RWPE2 (cell line): ENCODE data around the gene JTB.

Experiments
- ATAC-seq: fragments of 200-7000 bp; cut with Tn5 transposase; 3 replicates; pipeline ENCODE4 v1.9.1; 2021; ENCODE audit warnings: low read depth
- DNase-seq: peaks from one replicate; pipeline ENCODE4 v3.0.0-alpha.2; 2020; ENCODE audit warnings: low spot score
- H3K27ac ChIP-seq: fragments of 450-650 bp; 2 replicates; pipeline ENCODE4 v1.5.1; 2017; ENCODE audit warnings: mild to moderate bottlenecking; ENCODE audit not compliant: poor library complexity, severe bottlenecking
- H3K27me3 ChIP-seq: fragments of 250-450 bp; sonication (Bioruptor Pico); 2 replicates; pipeline ENCODE4 v1.5.1; 2021; ENCODE audit warnings: mild to moderate bottlenecking, moderate library complexity; ENCODE audit not compliant: insufficient read depth, poor library complexity, severe bottlenecking
- H3K36me3 ChIP-seq: fragments of 250-450 bp; sonication (Bioruptor Pico); 2 replicates; pipeline ENCODE4 v1.5.1; 2020; ENCODE audit warnings: low read depth, mild to moderate bottlenecking, moderate library complexity
- H3K4me1 ChIP-seq: fragments of 250-450 bp; sonication (Bioruptor Pico); 2 replicates; pipeline ENCODE4 v1.5.1; 2021; ENCODE audit warnings: mild to moderate bottlenecking, moderate library complexity; ENCODE audit not compliant: insufficient read depth, poor library complexity, severe bottlenecking
- H3K4me3 ChIP-seq: fragments of 250-450 bp; sonication (Bioruptor Pico); 2 replicates; pipeline ENCODE4 v1.5.1; 2021; ENCODE audit warnings: mild to moderate bottlenecking, moderate library complexity; ENCODE audit not compliant: severe bottlenecking
- H3K9me3 ChIP-seq: fragments of 250-450 bp; sonication (Bioruptor Pico); 2 replicates; pipeline ENCODE4 v1.5.1; 2021; ENCODE audit warnings: mild to moderate bottlenecking, moderate library complexity; ENCODE audit not compliant: severe bottlenecking
- CTCF ChIP-seq: fragments of 450-650 bp; IDR thresholded peaks from one replicate; pipeline ENCODE4 v1.5.1; 2017; ENCODE audit warnings: mild to moderate bottlenecking, moderate library complexity; ENCODE audit not compliant: poor library complexity, severe bottlenecking

JTB gene

GRCh38 chr1:153944005-153944826 lies 33.3 kb downstream of the JTB start:
- no peak overlapping the region for H3K27ac ChIP-seq

GRCh38 chr1:153942766-153943549 lies 34.5 kb downstream of the JTB start:
- no peak for ATAC-seq

More at GRCh38 chr1:153944005-153944826, 33.3 kb downstream of the JTB start:
- no peak for ATAC-seq
- peaks cover 48% of the 10 kb centered on the region for H3K36me3 ChIP-seq
- H3K27me3 ChIP-seq, result no peaks in the 10 kb centered on the region
- no peaks in the 10 kb centered on the region for H3K4me1 ChIP-seq
- no peak for TF ChIP-seq CTCF
- no peaks in the 10 kb centered on the region for H3K9me3 ChIP-seq
- no peak overlapping the region for H3K4me3 ChIP-seq
- DNase-seq, result no peak

GRCh38 chr1:153941826-153942725 lies 35.4 kb downstream of the JTB start:
- H3K27me3 ChIP-seq, result no peaks in the 10 kb centered on the region
- ATAC-seq (no peak), DNase-seq (no peak)
- H3K27ac ChIP-seq, result no peak overlapping the region
- no peak for TF ChIP-seq CTCF
- peaks cover 59% of the 10 kb centered on the region for H3K36me3 ChIP-seq
- no peak overlapping the region for H3K4me3 ChIP-seq
- no peaks in the 10 kb centered on the region for H3K4me1 ChIP-seq
- no peaks in the 10 kb centered on the region for H3K9me3 ChIP-seq

More at GRCh38 chr1:153942766-153943549, 34.5 kb downstream of the JTB start:
- no peak for TF ChIP-seq CTCF
- no peaks in the 10 kb centered on the region for H3K4me1 ChIP-seq
- peaks cover 51% of the 10 kb centered on the region for H3K36me3 ChIP-seq
- H3K27ac ChIP-seq, result no peak overlapping the region
- no peaks in the 10 kb centered on the region for H3K9me3 ChIP-seq
- H3K27me3 ChIP-seq, result no peaks in the 10 kb centered on the region
- DNase-seq, result no peak
- no peak overlapping the region for H3K4me3 ChIP-seq

- DNase-seq (no peak), ATAC-seq (no peak)
- Histone ChIP-seq H3K4me1 (no peaks in the 10 kb centered on the region), H3K36me3 (peaks cover 73% of the 10 kb centered on the region), H3K27me3 (no peaks in the 10 kb centered on the region), H3K9me3 (no peaks in the 10 kb centered on the region), H3K4me3 (no peak overlapping the region), H3K27ac (no peak overlapping the region)
- no peak for TF ChIP-seq CTCF
Measured at GRCh38 chr1:153940756-153941155, 36.7 kb downstream of the JTB start.
